HG03342 (cell line): ENCODE results near the gene FGF10.

Source experiments
- ATAC-seq: cut with Tn5 transposase; IDR thresholded peaks from one replicate; pipeline ENCODE4 v1.9.1; 2021; ENCODE audit warnings: mild to moderate bottlenecking, moderate library complexity; ENCODE audit not compliant: unreplicated experiment

The FGF10 gene

DNA sequence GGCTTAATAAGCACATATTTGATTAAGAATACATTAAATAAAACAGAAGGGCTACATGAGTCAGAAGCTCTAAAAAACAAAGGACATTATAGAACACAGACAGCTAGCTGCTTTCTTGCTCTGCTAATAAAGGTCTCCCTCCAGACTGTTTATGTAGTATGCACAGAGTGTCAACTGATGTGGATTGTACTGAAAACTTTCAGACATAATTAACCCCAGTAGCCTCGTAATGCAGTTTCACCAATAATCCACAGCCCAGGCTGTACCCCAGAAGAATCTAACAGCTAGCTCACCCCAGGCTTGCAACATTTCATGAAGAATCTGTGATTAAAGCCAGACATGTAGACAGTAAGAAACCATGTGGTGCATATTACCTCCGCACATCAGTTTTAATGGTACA lies 30.8 kb downstream of the FGF10 start:
- ATAC-seq, result no peak

DNA sequence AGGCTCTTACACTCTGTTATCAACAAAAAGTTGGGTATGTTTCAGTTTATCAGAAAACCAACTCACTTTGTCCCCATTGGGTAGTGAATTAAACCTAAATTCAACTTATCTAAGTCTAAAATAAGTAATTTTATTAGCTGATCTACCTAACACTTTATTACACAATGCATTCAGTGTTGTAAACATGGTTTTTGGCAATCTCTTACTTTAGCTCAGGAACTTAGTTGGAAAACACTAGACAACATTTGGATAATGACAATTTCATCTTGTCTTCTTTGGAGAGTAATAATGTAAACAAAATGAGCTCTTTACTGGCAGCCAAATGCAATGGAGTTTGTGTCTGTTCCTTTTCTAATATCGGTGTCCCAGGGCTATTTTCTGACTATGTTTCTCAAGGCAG lies 33.0 kb downstream of the FGF10 start:
- no peak for ATAC-seq

GRCh38 chr5:44345871-44346270 lies 43.3 kb downstream of the FGF10 start:
- no peak for ATAC-seq

DNA sequence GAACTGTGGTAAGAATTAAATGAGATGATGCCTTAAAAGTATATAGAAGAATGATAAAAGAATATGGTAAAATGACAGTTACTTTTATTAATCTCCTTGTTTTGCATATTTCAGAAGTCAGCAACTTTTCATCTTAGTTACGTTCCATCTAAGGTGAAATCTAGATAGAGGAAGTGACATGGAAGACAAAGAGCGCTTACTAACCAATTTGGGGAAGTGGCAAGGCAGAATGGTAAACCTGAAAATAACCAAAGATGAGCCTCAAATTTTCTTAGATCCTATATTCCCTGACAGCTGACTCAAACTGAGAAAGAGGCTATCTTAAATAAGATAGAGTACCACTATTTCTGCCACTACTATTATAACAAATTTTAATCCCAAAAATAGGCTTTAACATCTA lies 52.5 kb downstream of the FGF10 start:
- peak; percentile 62 for ATAC-seq

DNA sequence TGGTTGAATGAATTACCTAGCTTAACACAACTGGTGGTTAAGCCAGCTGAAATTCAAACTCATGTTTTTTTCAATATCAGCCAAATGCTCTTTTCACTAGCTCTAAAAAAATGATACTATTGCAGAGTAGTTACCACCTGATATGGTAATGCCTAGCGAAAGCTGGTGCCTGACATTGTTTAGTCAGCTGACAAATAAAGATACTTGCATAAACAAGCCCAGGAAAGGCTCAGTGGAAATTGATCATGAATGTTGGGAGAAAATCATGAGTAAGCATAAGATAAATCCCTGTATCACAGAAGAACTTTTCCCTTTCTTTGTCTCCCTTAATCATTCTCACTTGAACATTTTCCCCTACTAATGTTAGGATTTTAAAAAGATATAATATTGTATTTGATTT lies 54.6 kb downstream of the FGF10 start:
- ATAC-seq, result no peak

DNA sequence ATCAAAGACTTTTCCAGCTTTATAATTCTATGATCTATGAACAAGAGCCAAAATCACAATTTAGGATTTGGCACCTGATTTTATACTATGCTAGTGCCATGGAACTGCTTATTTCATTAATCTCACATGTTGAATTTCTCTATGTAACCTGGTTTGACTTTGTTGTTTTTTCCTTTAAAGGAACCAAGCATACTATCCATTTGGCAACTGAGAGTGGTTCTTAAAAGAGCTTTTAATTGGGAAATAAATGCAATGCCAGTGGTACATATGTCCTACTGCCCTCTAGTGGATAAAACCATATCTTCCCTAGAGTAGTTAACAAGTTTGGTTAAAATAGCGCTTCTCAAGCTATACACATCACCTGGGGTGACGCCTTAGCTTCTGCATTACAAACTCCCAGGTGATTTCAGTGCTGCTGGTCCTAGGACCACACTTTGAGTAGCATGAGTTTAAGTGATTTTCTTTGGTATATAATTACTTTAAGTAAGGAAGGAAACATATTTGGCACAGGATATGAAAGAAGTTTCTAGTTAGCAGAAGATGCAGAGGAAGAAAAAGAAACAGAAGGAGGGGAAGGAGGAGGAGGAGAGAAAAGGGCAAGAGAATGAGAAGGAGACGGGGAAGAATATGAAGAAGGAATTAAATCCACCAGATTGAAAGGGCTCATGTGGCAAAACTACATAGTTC lies 56.8 kb downstream of the FGF10 start:
- peak; percentile 61 for ATAC-seq

DNA sequence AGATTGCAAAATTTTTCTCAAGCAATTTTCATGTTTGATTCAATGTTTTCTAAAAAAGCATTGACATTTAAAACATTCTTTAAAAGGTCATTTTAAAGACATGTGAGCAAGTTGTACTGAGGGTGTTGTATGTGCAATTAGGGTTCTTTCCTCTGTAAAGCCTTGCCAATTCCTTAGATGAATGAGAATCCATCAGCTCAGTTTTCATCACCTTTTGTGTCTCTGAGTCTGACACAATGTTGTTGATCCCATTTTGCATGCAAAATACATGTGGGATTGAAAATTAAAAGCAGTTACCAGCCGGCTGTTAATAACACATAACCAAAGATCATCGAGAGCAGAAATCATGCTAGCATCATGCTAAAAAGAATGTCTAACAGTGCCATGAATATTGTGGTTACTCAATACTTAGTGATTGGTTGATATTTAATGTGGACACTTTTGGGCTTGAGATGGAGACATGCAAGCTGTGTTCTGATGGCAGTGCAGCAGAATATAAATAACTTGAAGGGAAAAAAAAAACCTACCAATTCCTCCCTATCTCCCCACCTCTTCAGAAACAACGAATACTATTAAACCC lies 57.7 kb downstream of the FGF10 start:
- no peak for ATAC-seq

GRCh38 chr5:44329716-44330115 lies 59.5 kb downstream of the FGF10 start:
- no peak for ATAC-seq

GRCh38 chr5:44321144-44321725 lies 68.0 kb downstream of the FGF10 start:
- no peak for ATAC-seq

DNA sequence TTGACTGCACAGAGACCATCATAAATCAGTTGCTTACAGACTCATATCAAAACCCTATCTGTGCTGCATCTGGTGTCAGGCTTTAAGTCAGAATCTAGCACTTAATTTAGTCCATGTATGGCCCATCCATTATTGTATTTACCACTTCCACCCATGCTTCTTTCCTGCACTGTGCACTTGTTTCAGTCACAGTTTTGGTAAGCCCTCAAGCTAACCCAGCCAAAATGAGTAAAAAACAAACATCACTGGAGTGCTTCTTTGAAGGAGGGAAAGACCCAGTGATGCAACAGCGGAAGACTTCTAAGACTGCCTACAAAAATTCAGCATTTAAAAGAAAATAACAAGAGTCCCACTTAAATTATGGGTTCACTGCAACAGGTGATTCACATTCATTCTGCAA lies 69.0 kb downstream of the FGF10 start:
- ATAC-seq, result no peak

GRCh38 chr5:44318883-44319282 lies 70.3 kb downstream of the FGF10 start:
- ATAC-seq, result no peak

GRCh38 chr5:44312374-44312773 lies 76.8 kb downstream of the FGF10 start:
- ATAC-seq, result no peak

- no peak for ATAC-seq
Observed at GRCh38 chr5:44300551-44300950, 88.7 kb downstream of the FGF10 start.

DNA sequence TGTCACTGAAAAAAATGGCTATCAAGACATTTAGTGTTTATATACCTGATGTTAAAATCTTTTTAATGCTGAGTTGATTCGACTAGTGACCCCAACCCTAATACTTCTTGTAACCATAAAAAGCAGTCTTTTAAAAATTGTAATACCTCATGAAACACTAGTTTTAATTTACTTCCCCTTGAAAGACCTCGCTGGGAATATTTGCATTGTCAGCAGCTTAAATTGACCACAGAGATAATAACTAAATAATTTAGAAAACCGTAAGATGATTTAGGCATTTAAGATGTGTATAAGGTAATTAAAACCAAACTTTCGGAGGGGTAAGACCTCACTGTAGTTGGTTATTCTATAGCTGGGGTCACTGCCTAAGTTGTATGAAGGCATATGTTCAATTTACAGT lies 89.8 kb downstream of the FGF10 start:
- ATAC-seq, result no peak

DNA sequence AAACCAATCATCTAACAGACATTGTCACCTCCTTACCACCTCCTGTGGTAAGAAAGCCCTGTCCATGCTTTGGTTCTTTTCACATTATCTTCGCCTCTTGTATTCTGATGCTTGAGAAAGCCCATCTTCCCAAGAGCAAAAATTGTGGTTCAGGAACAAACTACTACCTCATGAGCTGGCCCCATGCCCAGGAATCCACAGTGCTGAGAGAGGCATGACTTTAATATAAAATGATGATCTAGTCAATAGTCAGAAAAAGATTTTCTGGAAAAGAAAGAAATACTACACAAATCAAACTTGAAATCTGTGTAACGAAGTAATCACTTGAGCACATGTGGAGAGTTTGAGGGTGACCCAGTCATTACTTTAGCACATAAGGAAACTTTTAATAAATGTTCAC lies 94.7 kb downstream of the FGF10 start:
- ATAC-seq, result no peak

GRCh38 chr5:44292736-44293135 lies 96.5 kb downstream of the FGF10 start:
- ATAC-seq, result no peak

GRCh38 chr5:44278469-44278868 lies 110.8 kb downstream of the FGF10 start:
- ATAC-seq, result no peak

DNA sequence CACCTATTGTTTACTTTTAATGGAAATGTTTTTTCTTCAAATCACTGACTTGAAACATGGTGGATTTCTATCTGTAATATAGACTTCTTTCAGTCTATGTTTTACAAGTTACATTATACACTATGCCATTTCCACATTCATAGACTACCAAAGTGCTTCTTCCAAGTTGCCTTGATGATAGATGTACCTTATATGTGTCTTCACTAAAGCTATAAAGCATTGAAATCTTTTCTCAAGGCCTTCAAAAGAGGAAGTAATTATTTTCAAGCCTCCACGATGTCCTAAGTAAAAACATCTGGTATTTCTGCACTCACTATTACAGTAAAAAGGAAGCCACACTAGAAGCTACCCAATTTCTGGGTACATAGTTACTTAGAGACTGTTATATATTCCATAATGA lies 113.3 kb downstream of the FGF10 start:
- no peak for ATAC-seq

DNA sequence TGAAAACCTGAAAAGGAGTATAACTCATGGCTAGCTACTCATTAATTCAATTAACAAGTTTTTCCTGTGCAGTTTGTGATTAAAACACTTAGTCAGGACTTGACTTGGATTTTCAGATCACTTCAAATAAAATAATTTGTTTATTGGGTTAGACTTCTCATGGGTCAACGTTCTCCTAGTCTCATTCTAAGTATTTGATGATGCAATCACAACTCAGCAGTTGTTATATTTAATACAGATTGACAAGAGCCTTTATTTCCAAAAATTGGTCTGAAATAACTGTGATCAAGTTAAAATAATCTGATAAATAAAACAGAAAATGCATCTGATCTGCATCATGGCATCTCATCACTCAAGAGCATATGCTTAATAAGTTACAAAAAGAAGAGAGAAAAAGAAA lies 113.9 kb downstream of the FGF10 start:
- ATAC-seq, result no peak

DNA sequence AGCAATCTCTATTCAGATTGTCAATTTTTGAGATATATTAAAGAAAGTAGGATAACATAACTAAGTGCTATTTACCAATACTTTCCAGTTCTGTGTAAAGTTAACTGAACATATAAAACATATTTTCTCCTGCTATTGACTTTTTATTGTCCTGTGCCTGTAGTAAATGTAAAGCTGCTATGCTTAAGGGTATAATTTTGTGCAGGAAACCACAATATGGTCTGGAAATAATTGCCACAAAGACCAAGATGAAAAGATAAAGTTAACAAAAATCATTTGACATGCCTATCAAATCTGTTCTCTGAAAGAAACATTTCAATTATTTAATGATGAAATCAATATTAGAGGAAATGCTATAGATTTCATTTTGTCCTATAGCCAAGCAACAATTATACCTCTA lies 121.3 kb downstream of the FGF10 start:
- ATAC-seq, result no peak

DNA sequence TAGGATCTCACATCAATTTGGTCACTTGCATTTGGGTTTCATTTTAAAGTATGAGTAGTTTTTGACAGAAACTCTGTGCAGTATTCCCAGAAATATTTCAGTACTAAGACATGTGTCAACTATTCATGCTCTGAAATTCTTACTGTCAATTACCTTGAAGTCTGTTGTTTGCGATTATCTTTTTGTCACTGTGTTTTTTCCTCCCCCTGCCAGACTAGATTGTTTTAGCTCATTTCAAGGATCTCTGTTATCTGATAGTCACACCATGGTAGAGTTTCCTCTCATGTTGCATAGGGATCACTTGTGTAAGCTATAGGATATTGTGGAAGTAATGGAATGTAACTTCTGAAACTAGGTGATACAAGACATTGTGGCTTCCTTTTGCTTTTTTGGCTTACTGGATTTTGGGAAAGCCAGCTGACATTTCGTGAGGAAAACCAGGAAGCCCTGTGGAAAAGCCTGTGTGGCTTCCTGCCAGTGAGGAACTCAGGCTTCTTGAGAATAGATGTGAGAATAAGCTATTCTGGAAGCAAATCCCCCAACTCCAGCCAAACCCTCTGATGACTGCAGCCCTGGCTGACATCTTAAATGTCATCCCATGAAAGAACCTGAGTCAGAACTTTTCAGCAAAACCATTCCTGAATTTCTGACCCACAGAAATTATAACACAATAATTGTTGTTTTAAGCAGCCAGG lies 122.2 kb downstream of the FGF10 start:
- no peak for ATAC-seq

GRCh38 chr5:44265713-44266112 lies 123.5 kb downstream of the FGF10 start:
- no peak for ATAC-seq
